HG02938 (cell line): ENCODE data around the gene ZNF438.

Source experiments
- ATAC-seq: cut with Tn5 transposase; IDR thresholded peaks from one replicate; pipeline ENCODE4 v1.9.1; 2021; ENCODE audit warnings: mild to moderate bottlenecking, moderate library complexity; ENCODE audit not compliant: unreplicated experiment

The ZNF438 gene

GRCh38 chr10:30853066-30853465, 178.6 kb downstream of the ZNF438 start:
- ATAC-seq = no peak

- ATAC-seq = no peak
These were observed 180.9 kb downstream of the ZNF438 start for GRCh38 chr10:30850776-30851175.

GRCh38 chr10:30849231-30850035, 182.2 kb downstream of the ZNF438 start:
- ATAC-seq = no peak

- no peak for ATAC-seq
These were observed 183.2 kb downstream of the ZNF438 start for GRCh38 chr10:30848396-30849032.

- ATAC-seq = no peak
These were observed 184.0 kb downstream of the ZNF438 start for GRCh38 chr10:30847642-30848041.

GRCh38 chr10:30847199-30847598, 184.5 kb downstream of the ZNF438 start:
- ATAC-seq = no peak

- no peak for ATAC-seq
These were observed 185.0 kb downstream of the ZNF438 start for GRCh38 chr10:30846710-30847109.

- ATAC-seq = no peak
These were observed 188.8 kb downstream of the ZNF438 start for GRCh38 chr10:30842894-30843293.

GRCh38 chr10:30842185-30842584, 189.5 kb downstream of the ZNF438 start:
- ATAC-seq = no peak

GRCh38 chr10:30840395-30841050, 191.1 kb downstream of the ZNF438 start:
- no peak for ATAC-seq

GRCh38 chr10:30839652-30840051, 192.0 kb downstream of the ZNF438 start:
- no peak for ATAC-seq

- ATAC-seq = no peak
These were observed 195.3 kb downstream of the ZNF438 start for GRCh38 chr10:30836406-30836805.

- ATAC-seq = no peak
These were observed 196.5 kb downstream of the ZNF438 start for GRCh38 chr10:30835146-30835545.

- no peak for ATAC-seq
These were observed 197.0 kb downstream of the ZNF438 start for GRCh38 chr10:30834651-30835050.

- no peak for ATAC-seq
These were observed 197.5 kb downstream of the ZNF438 start for GRCh38 chr10:30834153-30834552.

GRCh38 chr10:30833628-30833970, 198.1 kb downstream of the ZNF438 start:
- no peak for ATAC-seq

- ATAC-seq = no peak
These were observed 198.7 kb downstream of the ZNF438 start for GRCh38 chr10:30832749-30833627.

GRCh38 chr10:30832001-30832748, 199.5 kb downstream of the ZNF438 start:
- ATAC-seq = no peak

GRCh38 chr10:30831426-30831825, 200.2 kb downstream of the ZNF438 start:
- ATAC-seq = no peak
